GM18873 (cell line): ENCODE data around the gene ARFGEF3.

Source experiments
- ATAC-seq: cut with Tn5 transposase; IDR thresholded peaks from one replicate; pipeline ENCODE4 v1.9.1; 2021; ENCODE audit warnings: mild to moderate bottlenecking, moderate library complexity, moderate number of reproducible peaks; ENCODE audit not compliant: unreplicated experiment, low FRiP score

ARFGEF3 gene

DNA sequence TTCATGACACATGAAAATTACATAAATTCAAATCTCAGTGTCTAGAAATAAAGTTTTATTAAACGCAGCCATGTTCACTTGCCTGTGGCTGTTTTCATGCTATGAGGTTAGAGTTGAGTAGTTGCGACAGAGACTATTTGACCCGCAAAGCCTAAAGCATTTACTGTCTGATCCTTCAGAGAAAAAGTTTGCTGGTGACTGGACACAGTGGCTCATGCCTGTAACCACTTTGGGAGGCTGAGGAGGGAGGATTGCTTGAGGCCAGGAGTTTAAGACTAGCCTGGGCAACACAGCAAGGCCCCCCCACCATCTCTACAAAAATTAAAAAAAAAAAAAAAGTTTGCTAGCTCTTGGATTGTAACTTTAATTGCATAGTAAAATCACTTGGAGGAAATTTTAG lies 225.2 kb downstream of the ARFGEF3 start:
- ATAC-seq: no peak

DNA sequence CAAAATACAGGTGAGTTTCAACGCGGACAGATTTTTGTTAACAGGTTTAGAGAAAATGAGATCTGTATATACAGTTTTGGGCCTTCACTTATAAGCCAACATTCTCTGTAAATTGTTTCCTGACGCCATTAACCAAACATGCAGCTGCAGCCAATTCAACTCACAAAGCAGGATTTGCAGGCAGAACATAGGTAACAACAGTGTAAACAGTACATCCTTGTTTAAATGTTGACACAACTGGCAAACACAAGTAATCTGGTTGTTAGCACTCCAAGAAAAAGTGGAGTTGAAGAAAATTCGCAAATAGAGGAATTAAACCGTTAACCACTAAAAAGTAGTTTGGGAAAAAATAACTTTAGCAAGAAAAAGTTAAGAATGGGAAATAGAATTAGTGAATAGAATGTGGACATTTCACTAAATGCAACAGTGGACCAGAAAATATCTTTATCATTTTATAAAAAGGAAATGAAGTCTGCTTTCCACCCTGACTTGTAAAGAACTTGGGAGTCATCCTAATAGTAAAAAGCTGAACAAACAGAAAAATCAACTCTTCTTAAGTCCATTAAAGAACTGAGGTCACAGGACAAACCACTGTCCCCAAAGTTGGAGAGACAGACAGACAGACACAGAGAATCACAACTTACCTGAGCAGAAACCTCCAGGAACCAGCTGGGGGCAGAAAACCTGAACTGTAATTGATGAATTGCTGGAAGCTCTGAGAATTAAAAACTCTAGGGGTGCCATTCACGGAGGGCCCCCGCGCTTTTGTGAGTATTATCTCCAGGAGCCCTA lies 226.0 kb downstream of the ARFGEF3 start:
- ATAC-seq: no peak

- ATAC-seq: no peak
Observed at GRCh38 chr6:138389551-138389950, 227.8 kb downstream of the ARFGEF3 start.
